ENCODE results near the gene ACACA.

DNA sequence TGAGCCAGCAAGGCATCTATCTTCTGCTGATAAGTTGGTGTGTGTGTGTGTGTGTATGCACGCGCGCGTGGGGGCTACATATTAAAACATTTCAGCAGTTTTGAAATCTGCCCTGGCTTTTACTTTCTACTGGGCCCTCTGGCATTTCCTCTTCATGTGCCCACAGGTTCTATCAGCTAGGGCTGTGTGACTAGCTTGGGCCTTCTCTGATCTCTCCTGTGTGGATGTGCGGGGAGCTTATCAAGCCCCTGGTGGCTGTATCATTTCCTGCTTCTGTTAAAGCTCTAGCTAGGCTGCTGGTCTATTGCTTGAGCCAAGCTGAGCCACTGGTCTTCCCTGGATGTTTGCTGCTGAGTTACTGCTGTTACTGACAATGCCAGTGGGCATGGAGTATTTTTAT lies 325.3 kb downstream of the ACACA start:
- TF ChIP-seq POLR2AphosphoS5 (IDR thresholded peaks at IDR 0.05; ENCODE audit: insufficient read depth, low read depth, low read length) (no peak), POLR2A (IDR thresholded peaks at IDR 0.05; ENCODE audit: low read depth, low read length) (no peak)
- TF ChIP-seq, protein P1, sequence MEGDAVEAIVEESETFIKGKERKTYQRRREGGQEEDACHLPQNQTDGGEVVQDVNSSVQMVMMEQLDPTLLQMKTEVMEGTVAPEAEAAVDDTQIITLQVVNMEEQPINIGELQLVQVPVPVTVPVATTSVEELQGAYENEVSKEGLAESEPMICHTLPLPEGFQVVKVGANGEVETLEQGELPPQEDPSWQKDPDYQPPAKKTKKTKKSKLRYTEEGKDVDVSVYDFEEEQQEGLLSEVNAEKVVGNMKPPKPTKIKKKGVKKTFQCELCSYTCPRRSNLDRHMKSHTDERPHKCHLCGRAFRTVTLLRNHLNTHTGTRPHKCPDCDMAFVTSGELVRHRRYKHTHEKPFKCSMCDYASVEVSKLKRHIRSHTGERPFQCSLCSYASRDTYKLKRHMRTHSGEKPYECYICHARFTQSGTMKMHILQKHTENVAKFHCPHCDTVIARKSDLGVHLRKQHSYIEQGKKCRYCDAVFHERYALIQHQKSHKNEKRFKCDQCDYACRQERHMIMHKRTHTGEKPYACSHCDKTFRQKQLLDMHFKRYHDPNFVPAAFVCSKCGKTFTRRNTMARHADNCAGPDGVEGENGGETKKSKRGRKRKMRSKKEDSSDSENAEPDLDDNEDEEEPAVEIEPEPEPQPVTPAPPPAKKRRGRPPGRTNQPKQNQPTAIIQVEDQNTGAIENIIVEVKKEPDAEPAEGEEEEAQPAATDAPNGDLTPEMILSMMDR (IDR thresholded peaks at IDR 0.05; ENCODE audit: extremely low read depth in 1 of 2, insufficient read depth in 1 of 2, low read depth in 1 of 2, low read length in 2 of 2), result peak; percentile 12 to 24

All from endothelial cell of umbilical vein (primary cell).